OCI-LY1 (cell line): ENCODE results near the gene RAB34.

Experiments used
- H2AFZ ChIP-seq: fragments of 200-600 bp; sonication (generic), shearing (Covaris generic); 2 replicates; pipeline ENCODE4 v1.6.0; 2014; ENCODE audit warnings: antibody characterized with exemption, mild to moderate bottlenecking, low read length
- H3F3A ChIP-seq: fragments of 200-600 bp; sonication (generic), shearing (Covaris generic); 2 replicates; pipeline ENCODE4 v1.6.0; 2014; ENCODE audit warnings: mild to moderate bottlenecking, antibody characterized with exemption, low read length, moderate library complexity; ENCODE audit not compliant: insufficient read depth
- H3K27ac ChIP-seq: fragments of 200-600 bp; sonication (generic); 2 replicates; pipeline ENCODE4 v1.5.1; 2014; ENCODE audit warnings: low read length, mixed run types, mild to moderate bottlenecking, low read depth; ENCODE audit not compliant: poor library complexity, severe bottlenecking
- H3K27me3 ChIP-seq: fragments of 200-600 bp; sonication (generic); 2 replicates; pipeline ENCODE4 v1.6.0; 2014; ENCODE audit warnings: antibody characterized with exemption, mild to moderate bottlenecking, low read length, moderate library complexity; ENCODE audit not compliant: insufficient read depth
- H3K36me3 ChIP-seq: fragments of 200-600 bp; sonication (generic); 2 replicates; pipeline ENCODE4 v1.6.1; 2014; ENCODE audit warnings: mild to moderate bottlenecking, antibody characterized with exemption, low read length, moderate library complexity, mixed read lengths; ENCODE audit not compliant: insufficient read depth
- H3K4me1 ChIP-seq: fragments of 200-600 bp; sonication (generic); 2 replicates; pipeline ENCODE4 v1.5.1; 2014; ENCODE audit warnings: mild to moderate bottlenecking, low read length, moderate library complexity; ENCODE audit not compliant: insufficient read depth, severe bottlenecking
- H3K4me2 ChIP-seq: fragments of 200-600 bp; sonication (generic), shearing (Covaris generic); 2 replicates; pipeline ENCODE4 v1.6.1; 2014; ENCODE audit warnings: low read length
- H3K4me3 ChIP-seq: fragments of 200-600 bp; sonication (generic); 2 replicates; pipeline ENCODE4 v1.5.1; 2014; ENCODE audit warnings: low read length, low read depth, mild to moderate bottlenecking, mixed read lengths; ENCODE audit not compliant: poor library complexity, severe bottlenecking
- H3K79me2 ChIP-seq: fragments of 200-600 bp; shearing (Covaris generic); 2 replicates; pipeline ENCODE4 v1.6.1; 2016; ENCODE audit warnings: mixed run types, low read length, mixed read lengths; ENCODE audit not compliant: insufficient read depth
- H3K9ac ChIP-seq: fragments of 200-600 bp; sonication (generic), shearing (Covaris generic); 2 replicates; pipeline ENCODE4 v1.6.1; 2014; ENCODE audit warnings: mild to moderate bottlenecking, low read length, mixed read lengths
- H3K9me2 ChIP-seq: fragments of 200-600 bp; sonication (generic), shearing (Covaris generic); 2 replicates; pipeline ENCODE4 v1.6.1; 2014; ENCODE audit warnings: low read depth, mild to moderate bottlenecking, low read length, mixed read lengths
- H3K9me3 ChIP-seq: fragments of 200-600 bp; shearing (Covaris generic); 2 replicates; pipeline ENCODE4 v1.6.1; 2014; ENCODE audit warnings: low read length, mixed read lengths
- H4K20me1 ChIP-seq: fragments of 200-600 bp; sonication (generic), shearing (Covaris generic); 2 replicates; pipeline ENCODE4 v1.6.0; 2016; ENCODE audit warnings: mild to moderate bottlenecking, low read length; ENCODE audit not compliant: insufficient read depth
- EZH2 ChIP-seq: fragments of 200-600 bp; sonication (generic), shearing (Covaris generic); IDR thresholded peaks from 2 replicates; pipeline ENCODE4 v1.8.0; 2017; ENCODE audit warnings: borderline replicate concordance, mixed run types, mild to moderate bottlenecking, antibody characterized with exemption, low read length, moderate library complexity, mixed read lengths
- TF ChIP-seq, protein P1 (sequence below): fragments of 200-600 bp; sonication (generic), shearing (Covaris generic); IDR thresholded peaks from 2 replicates; pipeline ENCODE4 v1.5.1; 2017; ENCODE audit warnings: mild to moderate bottlenecking, antibody characterized with exemption, low read length, moderate library complexity, mixed read lengths

The RAB34 gene

DNA sequence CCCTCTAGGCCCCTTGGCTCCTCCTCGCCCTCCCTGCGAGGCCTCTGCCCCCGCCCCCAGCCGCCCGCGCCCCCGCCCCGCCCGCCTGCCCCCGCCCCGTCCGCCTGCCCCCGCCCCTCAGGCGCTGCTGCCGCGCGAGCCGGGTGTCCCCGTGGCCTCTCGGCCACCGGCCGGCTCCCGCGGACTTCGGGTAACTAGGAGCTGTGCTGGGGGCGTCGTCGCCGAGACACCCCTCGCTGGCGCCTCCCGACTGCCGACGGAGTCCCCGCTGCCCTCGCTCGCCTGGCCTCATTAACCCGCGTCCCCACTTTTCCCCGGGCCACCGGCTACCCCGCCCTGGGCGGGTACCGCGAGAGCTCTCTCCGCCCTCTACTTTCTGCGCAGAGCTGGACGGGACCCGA is 8.6 kb upstream of the RAB34 start, which contains the start of gene TLCD1:
Gene TLCD1, minus strand, starts transcription at position 8 of the 401 bp plus-strand sequence. CDS start 136 bp downstream, outside the sequence.
- peaks cover 43% of the 10 kb centered on the region for H3K36me3 ChIP-seq
- H4K20me1 ChIP-seq = no peaks in the 10 kb centered on the region
- no peak within 1 kb of the TSS for H2AFZ ChIP-seq
- no peak for TF ChIP-seq EZH2
- TF ChIP-seq, protein P1, sequence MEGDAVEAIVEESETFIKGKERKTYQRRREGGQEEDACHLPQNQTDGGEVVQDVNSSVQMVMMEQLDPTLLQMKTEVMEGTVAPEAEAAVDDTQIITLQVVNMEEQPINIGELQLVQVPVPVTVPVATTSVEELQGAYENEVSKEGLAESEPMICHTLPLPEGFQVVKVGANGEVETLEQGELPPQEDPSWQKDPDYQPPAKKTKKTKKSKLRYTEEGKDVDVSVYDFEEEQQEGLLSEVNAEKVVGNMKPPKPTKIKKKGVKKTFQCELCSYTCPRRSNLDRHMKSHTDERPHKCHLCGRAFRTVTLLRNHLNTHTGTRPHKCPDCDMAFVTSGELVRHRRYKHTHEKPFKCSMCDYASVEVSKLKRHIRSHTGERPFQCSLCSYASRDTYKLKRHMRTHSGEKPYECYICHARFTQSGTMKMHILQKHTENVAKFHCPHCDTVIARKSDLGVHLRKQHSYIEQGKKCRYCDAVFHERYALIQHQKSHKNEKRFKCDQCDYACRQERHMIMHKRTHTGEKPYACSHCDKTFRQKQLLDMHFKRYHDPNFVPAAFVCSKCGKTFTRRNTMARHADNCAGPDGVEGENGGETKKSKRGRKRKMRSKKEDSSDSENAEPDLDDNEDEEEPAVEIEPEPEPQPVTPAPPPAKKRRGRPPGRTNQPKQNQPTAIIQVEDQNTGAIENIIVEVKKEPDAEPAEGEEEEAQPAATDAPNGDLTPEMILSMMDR = no peak
- H3K4me3 ChIP-seq = peak within 1 kb of the TSS; percentile 66
- H3K9me3 ChIP-seq = no peaks in the 10 kb centered on the region
- H3K9me2 ChIP-seq = no peaks in the 10 kb centered on the region
- H3K4me1 ChIP-seq = peaks cover 62% of the 10 kb centered on the region
- H3K4me2 ChIP-seq = peak within 1 kb of the TSS; percentile 91
- H3K79me2 ChIP-seq = peaks cover 4% of the 10 kb centered on the region
- peak within 1 kb of the TSS; percentile 78 for H3K9ac ChIP-seq
- H3K27me3 ChIP-seq = no peaks in the 10 kb centered on the region
- H3F3A ChIP-seq = peaks cover 20% of the 10 kb centered on the region
- peak within 1 kb of the TSS; percentile 97 for H3K27ac ChIP-seq

DNA sequence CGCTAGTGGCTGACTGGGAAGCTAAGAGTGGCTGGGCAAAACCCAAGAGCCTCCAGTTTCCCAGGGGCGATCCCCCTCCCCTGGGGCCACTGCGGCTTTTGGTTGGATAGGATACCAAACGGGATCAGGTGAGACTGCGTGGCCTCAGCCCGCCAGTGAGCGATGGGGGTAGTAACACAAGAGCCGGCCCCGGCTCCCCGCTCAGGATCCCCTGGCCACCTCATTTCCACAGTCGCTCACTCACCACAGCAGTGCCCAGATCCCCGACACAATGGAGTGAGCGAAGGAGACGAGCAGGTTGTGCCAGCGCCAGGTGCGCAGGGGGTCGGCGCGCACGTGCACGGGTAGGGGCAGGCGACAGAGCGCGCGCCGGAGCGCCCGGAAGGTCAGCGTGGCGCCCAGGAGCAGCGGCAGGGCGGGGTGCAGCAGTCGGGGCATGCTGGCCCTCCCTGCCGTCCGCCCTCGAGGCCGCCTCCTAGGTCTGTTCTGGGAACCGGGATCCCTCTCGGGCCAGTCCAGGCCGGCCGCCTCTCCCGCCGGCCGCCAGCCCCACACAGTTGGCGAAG is 8.1 kb upstream of the RAB34 start:
- Histone ChIP-seq H3K27ac (peak overlapping the region; percentile 89), H3K79me2 (peaks cover 9% of the 10 kb centered on the region), H4K20me1 (no peaks in the 10 kb centered on the region), H3F3A (peaks cover 20% of the 10 kb centered on the region), H3K9ac (peak overlapping the region; percentile 73), H3K4me2 (peak overlapping the region; percentile 87), H3K4me1 (peaks cover 64% of the 10 kb centered on the region), H3K36me3 (peaks cover 48% of the 10 kb centered on the region), H3K4me3 (peak overlapping the region; percentile 66), H2AFZ (no peak overlapping the region), H3K9me3 (no peaks in the 10 kb centered on the region), H3K27me3 (no peaks in the 10 kb centered on the region), H3K9me2 (no peaks in the 10 kb centered on the region)
- TF ChIP-seq, protein P1 = no peak
- TF ChIP-seq EZH2 = no peak

DNA sequence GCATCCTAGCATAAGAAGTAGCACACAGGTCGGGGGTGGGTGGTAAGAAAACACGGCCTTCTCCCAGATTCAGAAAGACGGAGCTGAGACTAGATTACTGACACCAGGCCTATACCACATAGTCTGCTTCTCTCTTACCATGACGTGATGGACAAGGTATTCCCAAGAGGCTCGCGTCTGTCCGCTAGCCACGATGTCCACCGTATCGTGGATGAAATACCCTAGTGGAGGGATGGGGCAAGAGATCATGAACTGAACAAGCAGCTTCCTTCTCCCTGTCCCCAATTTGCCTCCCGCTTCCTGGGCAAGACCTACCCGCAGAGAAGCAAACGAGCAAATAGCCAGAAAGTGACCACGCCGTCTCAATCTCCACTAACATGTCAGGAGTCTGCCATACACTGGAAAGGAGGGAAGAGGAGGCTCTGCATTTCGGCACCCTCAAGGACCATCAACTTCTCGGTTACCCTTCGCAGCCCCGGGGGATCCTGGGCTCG is 7.5 kb upstream of the RAB34 start:
- Histone ChIP-seq H3K9ac (peak overlapping the region; percentile 73), H3K9me2 (no peaks in the 10 kb centered on the region), H3K27ac (peak overlapping the region; percentile 89), H3K4me1 (peaks cover 64% of the 10 kb centered on the region), H4K20me1 (no peaks in the 10 kb centered on the region), H3K27me3 (no peaks in the 10 kb centered on the region), H3K9me3 (no peaks in the 10 kb centered on the region), H2AFZ (no peak overlapping the region), H3K36me3 (peaks cover 53% of the 10 kb centered on the region), H3K4me2 (peak overlapping the region; percentile 87), H3K4me3 (peak overlapping the region; percentile 66), H3K79me2 (peaks cover 15% of the 10 kb centered on the region), H3F3A (peaks cover 20% of the 10 kb centered on the region)
- TF ChIP-seq, protein P1 = 0 out of 2 replicates have a peak, but pooled peaks have one; percentile 11
- no peak for TF ChIP-seq EZH2
